CD4-positive, alpha-beta T cell (primary cell): ENCODE results near the gene IPO11. TPM values are rescaled to one million over a fixed set of nuclear protein-coding genes. Genes with fewer than 3 reads are reported as not detected.

ENCODE experiments used
- ATAC-seq: fragments of 200-7000 bp; cut with Tn5 transposase; one replicate; pipeline ENCODE4 v1.10.0; 2022; ENCODE audit warnings: mild to moderate bottlenecking; ENCODE audit not compliant: poor library complexity
- CTCF ChIA-PET: fragments of 350-600 bp; sonication (Branson Sonifier 250); formaldehyde crosslinking; loops from one replicate; lab custom pipeline; 2021; ENCODE audit warnings: antibody characterized with exemption, inconsistent platforms; lab: Charles Lee
- POLR2A ChIA-PET: fragments of 350-600 bp; sonication (Branson Sonifier 250); formaldehyde crosslinking; loops from one replicate; lab custom pipeline; 2021; ENCODE audit warnings: antibody characterized with exemption, inconsistent platforms; lab: Charles Lee
- DNase-seq, 14 experiments: peaks; one replicate each; pipeline ENCODE4 v3.0.0-alpha.2; 2013 to 2020; ENCODE audit warnings: mixed read lengths in 2 of 14
- H3K27ac ChIP-seq, 2 donors: one replicate each; pipeline versions ENCODE4 v1.5.1 to v1.7.0; 2013; ENCODE audit warnings: low read length in 2 of 2, low read depth in 1 of 2, mild to moderate bottlenecking in 1 of 2
- H3K27me3 ChIP-seq, 2 experiments: 1 replicate in 1 of 2; 2 replicates in 1 of 2; pipeline versions ENCODE4 v1.6.1 to v1.7.0; 2013; ENCODE audit warnings: low read length in 2 of 2, control low read depth in 1 of 2, mild to moderate bottlenecking in 1 of 2, moderate library complexity in 1 of 2; ENCODE audit not compliant: insufficient read depth in 2 of 2, control insufficient read depth in 1 of 2
- H3K36me3 ChIP-seq: one replicate; pipeline ENCODE4 v1.6.1; 2013; ENCODE audit warnings: low read length, control low read depth; ENCODE audit not compliant: insufficient read depth
- H3K4me1 ChIP-seq: one replicate; pipeline ENCODE4 v1.6.1; 2013; ENCODE audit warnings: low read length, control low read depth; ENCODE audit not compliant: insufficient read depth
- H3K4me3 ChIP-seq: one replicate; pipeline ENCODE4 v1.5.1; 2013; ENCODE audit warnings: mild to moderate bottlenecking, low read length, moderate library complexity
- H3K9me3 ChIP-seq, 2 experiments: 1 replicate in 1 of 2; 2 replicates in 1 of 2; pipeline versions ENCODE4 v1.6.1 to v1.7.0; 2013; ENCODE audit warnings: low read length in 2 of 2, mild to moderate bottlenecking in 2 of 2, control low read depth in 1 of 2, moderate library complexity in 1 of 2; ENCODE audit not compliant: control insufficient read depth in 1 of 2, insufficient read depth in 1 of 2
- H3K27ac Mint-ChIP-seq: one replicate; pipeline ENCODE4 v1.8.0; 2020; ENCODE audit warnings: mixed read lengths
- H3K27me3 Mint-ChIP-seq: one replicate; pipeline ENCODE4 v1.8.0; 2021; ENCODE audit warnings: mixed read lengths
- H3K36me3 Mint-ChIP-seq: one replicate; pipeline ENCODE4 v1.8.0; 2021; ENCODE audit warnings: low read depth, mixed read lengths
- H3K4me1 Mint-ChIP-seq: one replicate; pipeline ENCODE4 v1.8.0; 2021; ENCODE audit warnings: low read depth, mixed read lengths
- H3K4me3 Mint-ChIP-seq: one replicate; pipeline ENCODE4 v1.8.0; 2020; ENCODE audit warnings: mild to moderate bottlenecking, mixed read lengths
- H3K9me3 Mint-ChIP-seq: one replicate; pipeline ENCODE4 v1.8.0; 2020; ENCODE audit warnings: mixed read lengths
- intact Hi-C, 2 experiments: fragments of 100-400 bp; cut with DNase I in 1 of 2; cut with micrococcal nuclease in 1 of 2; formaldehyde crosslinking; loops; one replicate each; pipeline versions ENCODE4 v1.15.1 to v1.9.0; 2023 to 2025; cut with DNase I, micrococcal nuclease
- total RNA-seq, 174 experiments: library from RNA in 2 of 174; stranded (reverse) in 2 of 174; gene quantifications; one replicate each; pipeline ENCODE4 v1.2.3 and lab custom pipeline; 2021 to 2026
- TF ChIP-seq, protein P1 (sequence below): fragments of 200-600 bp; IDR thresholded peaks from one replicate; pipeline ENCODE4 v1.8.0; 2022; ENCODE audit warnings: antibody characterized with exemption, mild to moderate bottlenecking

Gene IPO11
- total RNA-seq, 2 experiments from 2014 or later: 15.1 to 16.1 TPM

DNA sequence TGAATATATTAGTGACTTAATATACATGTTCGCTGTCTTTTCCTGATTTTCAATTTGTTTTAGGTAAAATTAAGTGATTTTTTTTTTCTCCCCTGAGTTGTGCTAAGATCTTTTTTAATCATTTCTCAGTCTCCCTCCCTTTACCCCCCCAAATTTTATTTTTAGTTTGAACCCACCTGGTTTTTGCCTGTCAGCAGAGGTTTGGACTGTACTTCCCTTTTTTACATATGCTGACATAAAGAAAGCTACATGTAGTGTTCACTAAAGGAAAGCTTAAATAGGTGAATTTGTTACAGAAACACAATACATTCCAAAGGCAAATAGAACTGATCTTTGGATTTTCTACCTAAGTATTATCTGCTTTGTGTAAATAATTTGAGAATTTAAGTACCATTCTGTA, 82.2 kb downstream of the IPO11 start:
- Mint-ChIP-seq H3K9me3 (no peaks in the 10 kb centered on the region), H3K36me3 (peaks cover 69% of the 10 kb centered on the region), H3K4me1 (no peaks in the 10 kb centered on the region), H3K4me3 (no peak overlapping the region), H3K27ac (no peak overlapping the region), H3K27me3 (no peaks in the 10 kb centered on the region)
- intact Hi-C loops: no loop called here
- Histone ChIP-seq H3K4me3 (no peak overlapping the region), H3K27ac (no peak overlapping the region), H3K9me3 (no peaks in the 10 kb centered on the region), H3K36me3 (peaks cover 32% of the 10 kb centered on the region), H3K4me1 (no peaks in the 10 kb centered on the region), H3K27me3 (no peaks in the 10 kb centered on the region)
- CTCF ChIA-PET: no interaction called here
- POLR2A ChIA-PET: no interaction called here
- TF ChIP-seq, protein P1, sequence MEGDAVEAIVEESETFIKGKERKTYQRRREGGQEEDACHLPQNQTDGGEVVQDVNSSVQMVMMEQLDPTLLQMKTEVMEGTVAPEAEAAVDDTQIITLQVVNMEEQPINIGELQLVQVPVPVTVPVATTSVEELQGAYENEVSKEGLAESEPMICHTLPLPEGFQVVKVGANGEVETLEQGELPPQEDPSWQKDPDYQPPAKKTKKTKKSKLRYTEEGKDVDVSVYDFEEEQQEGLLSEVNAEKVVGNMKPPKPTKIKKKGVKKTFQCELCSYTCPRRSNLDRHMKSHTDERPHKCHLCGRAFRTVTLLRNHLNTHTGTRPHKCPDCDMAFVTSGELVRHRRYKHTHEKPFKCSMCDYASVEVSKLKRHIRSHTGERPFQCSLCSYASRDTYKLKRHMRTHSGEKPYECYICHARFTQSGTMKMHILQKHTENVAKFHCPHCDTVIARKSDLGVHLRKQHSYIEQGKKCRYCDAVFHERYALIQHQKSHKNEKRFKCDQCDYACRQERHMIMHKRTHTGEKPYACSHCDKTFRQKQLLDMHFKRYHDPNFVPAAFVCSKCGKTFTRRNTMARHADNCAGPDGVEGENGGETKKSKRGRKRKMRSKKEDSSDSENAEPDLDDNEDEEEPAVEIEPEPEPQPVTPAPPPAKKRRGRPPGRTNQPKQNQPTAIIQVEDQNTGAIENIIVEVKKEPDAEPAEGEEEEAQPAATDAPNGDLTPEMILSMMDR: no peak
- ATAC-seq (no peak), DNase-seq (no peak)

DNA sequence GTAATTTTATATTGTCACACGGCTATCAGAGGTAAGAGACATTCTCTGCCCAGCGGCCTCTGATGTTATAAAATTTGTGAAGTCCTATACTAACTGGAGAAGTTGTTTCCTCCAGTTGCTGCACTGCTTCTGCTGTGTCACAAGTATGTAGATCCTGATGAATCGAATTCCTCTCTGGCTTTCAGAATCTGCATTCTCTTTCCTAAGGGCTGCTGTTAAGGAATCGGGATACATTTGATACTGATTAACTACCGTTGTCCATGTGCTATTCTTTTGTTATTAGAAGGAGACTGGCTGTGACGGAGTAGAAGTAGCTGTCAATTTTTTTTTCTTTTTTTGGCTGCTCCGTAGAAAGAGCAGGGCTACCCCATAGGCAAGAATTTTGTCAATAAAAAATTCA, 84.3 kb downstream of the IPO11 start:
- CTCF ChIA-PET: no interaction called here
- H3K36me3 ChIP-seq: peaks cover 20% of the 10 kb centered on the region
- TF ChIP-seq, protein P1: no peak
- ATAC-seq: no peak
- H3K27me3 ChIP-seq: no peaks in the 10 kb centered on the region
- no peak overlapping the region for H3K27ac ChIP-seq
- Mint-ChIP-seq H3K27me3 (no peaks in the 10 kb centered on the region), H3K4me1 (no peaks in the 10 kb centered on the region), H3K27ac (no peak overlapping the region), H3K9me3 (no peaks in the 10 kb centered on the region), H3K36me3 (peaks cover 67% of the 10 kb centered on the region), H3K4me3 (no peak overlapping the region)
- H3K4me1 ChIP-seq: no peaks in the 10 kb centered on the region
- intact Hi-C loops: no loop called here
- no peak overlapping the region for H3K4me3 ChIP-seq
- POLR2A ChIA-PET: no interaction called here
- no peaks in the 10 kb centered on the region for H3K9me3 ChIP-seq
- DNase-seq: no peak

DNA sequence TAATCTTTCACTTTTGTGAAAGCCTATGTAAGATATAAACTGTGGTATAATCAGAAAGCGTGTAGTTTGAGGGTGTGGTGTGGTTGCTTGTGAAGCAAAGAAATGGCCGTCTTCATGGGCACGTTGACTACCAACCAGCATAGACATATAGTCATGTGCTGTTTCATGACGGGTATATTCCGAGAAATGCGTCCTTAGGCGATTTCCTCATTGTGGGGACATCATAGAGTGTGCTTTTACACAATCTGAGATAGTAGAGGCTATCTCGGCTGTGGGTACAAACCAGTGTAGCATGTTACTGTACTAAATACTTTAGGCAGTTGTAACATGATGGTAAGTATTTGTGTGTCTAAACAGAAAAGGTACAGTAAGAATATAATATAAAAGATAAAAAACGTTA, 86.4 kb downstream of the IPO11 start:
- Mint-ChIP-seq H3K27me3 (no peaks in the 10 kb centered on the region), H3K27ac (no peak overlapping the region), H3K4me3 (no peak overlapping the region), H3K9me3 (no peaks in the 10 kb centered on the region), H3K4me1 (no peaks in the 10 kb centered on the region), H3K36me3 (peaks cover 72% of the 10 kb centered on the region)
- H3K36me3 ChIP-seq: peaks cover 16% of the 10 kb centered on the region
- DNase-seq (no peak), ATAC-seq (no peak)
- intact Hi-C loops: no loop called here
- no peak overlapping the region for H3K27ac ChIP-seq
- no peaks in the 10 kb centered on the region for H3K4me1 ChIP-seq
- no peak overlapping the region for H3K4me3 ChIP-seq
- H3K9me3 ChIP-seq: no peaks in the 10 kb centered on the region
- POLR2A ChIA-PET: no interaction called here
- CTCF ChIA-PET: no interaction called here
- no peaks in the 10 kb centered on the region for H3K27me3 ChIP-seq
- TF ChIP-seq, protein P1: no peak
